ENCODE data around the gene CA14. TPM values are rescaled to one million over a fixed set of nuclear protein-coding genes. Genes with fewer than 3 reads are reported as not detected.
A peak's percentile ranks its signal among the peaks of the same experiment; 100 is the strongest.

The CA14 gene
- total RNA-seq, 2 donors from 2014 or later = not detected

GRCh38 chr1:150249936-150250335 is 7.6 kb upstream of the CA14 start:
- DNase-seq (no peak), ATAC-seq (no peak)
- H3K27me3 ChIP-seq = no peaks in the 10 kb centered on the region
- H3K9me3 ChIP-seq = no peaks in the 10 kb centered on the region
- TF ChIP-seq POLR2A (IDR thresholded peaks at IDR 0.05) (no peak), CTCF (IDR thresholded peaks at IDR 0.05) (no peak)
- no peaks in the 10 kb centered on the region for H3K4me1 ChIP-seq
- intact Hi-C loops (cut with DNase I) = no loop called here
- WGBS, 2 donors = 62 to 72% methylated on average over 2 of the region's 2 CpGs
- H3K4me3 ChIP-seq = no peak overlapping the region
- no peak overlapping the region for H3K27ac ChIP-seq
- H3K36me3 ChIP-seq (replicated peaks in 1 of 2; ENCODE audit: insufficient read depth in 1 of 2, low read depth in 2 of 2) = no peaks in the 10 kb centered on the region

GRCh38 chr1:150256198-150256553 is 1.4 kb upstream of the CA14 start:
- Histone ChIP-seq H3K9me3 (no peaks in the 10 kb centered on the region), H3K36me3 (replicated peaks in 1 of 2; ENCODE audit: insufficient read depth in 1 of 2, low read depth in 2 of 2) (no peaks in the 10 kb centered on the region), H3K4me3 (no peak overlapping the region), H3K27ac (peak overlapping the region in 3 of 4 donors; percentile 14 to 40 (median 24)), H3K27me3 (no peaks in the 10 kb centered on the region), H3K4me1 (peaks cover 28% of the 10 kb centered on the region)
- ATAC-seq = peak; percentile 2
- WGBS, 2 donors = 5 to 7% methylated on average over 1 of the region's 1 CpG
- DNase-seq = no peak
- no peak for TF ChIP-seq CTCF (IDR thresholded peaks at IDR 0.05)
- TF ChIP-seq POLR2A (IDR thresholded peaks at IDR 0.05) = no peak
- intact Hi-C loops (cut with DNase I) = no loop called here

- Histone ChIP-seq H3K4me1 (peaks cover 28% of the 10 kb centered on the region), H3K4me3 (no peak overlapping the region), H3K27ac (peak overlapping the region in 2 of 4 donors; percentile 14 to 40), H3K9me3 (no peaks in the 10 kb centered on the region), H3K36me3 (replicated peaks in 1 of 2; ENCODE audit: insufficient read depth in 1 of 2, low read depth in 2 of 2) (no peaks in the 10 kb centered on the region), H3K27me3 (no peaks in the 10 kb centered on the region)
- WGBS, 2 donors = 24 to 41% methylated on average over 14 of the region's 14 CpGs
- TF ChIP-seq POLR2A (IDR thresholded peaks at IDR 0.05) (no peak), CTCF (IDR thresholded peaks at IDR 0.05) (no peak)
- ATAC-seq (no peak), DNase-seq (no peak)
- intact Hi-C loops (cut with DNase I) = no loop called here
Observed at GRCh38 chr1:150256554-150257341, 826 bp upstream of the CA14 start.

DNA sequence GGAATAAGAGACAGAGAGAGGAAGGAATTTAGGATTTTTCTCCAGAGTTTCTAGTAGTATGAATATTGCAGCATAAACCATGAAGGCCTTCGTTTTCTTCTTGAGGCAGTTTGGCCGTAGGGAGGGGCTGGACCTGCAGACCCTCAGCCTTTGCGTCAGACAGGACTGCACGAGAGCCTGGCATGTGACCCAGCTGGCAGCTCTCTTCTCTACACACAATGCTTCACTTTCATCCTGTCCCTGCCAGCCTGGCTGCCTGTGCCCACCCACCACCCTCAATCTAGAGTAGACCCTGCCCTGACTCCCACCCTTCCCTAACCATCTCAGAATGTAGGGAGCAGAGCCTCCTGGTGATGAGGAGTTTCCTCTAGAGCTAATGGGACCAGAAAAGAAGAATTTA is 1.6 kb downstream of the CA14 start:
- peaks cover 28% of the 10 kb centered on the region for H3K4me1 ChIP-seq
- H3K4me3 ChIP-seq = no peak overlapping the region
- peak overlapping the region in 3 of 4 donors; percentile 42 to 75 (median 58) for H3K27ac ChIP-seq
- intact Hi-C loops (cut with DNase I) = no loop called here
- no peaks in the 10 kb centered on the region for H3K9me3 ChIP-seq
- DNase-seq (no peak), ATAC-seq (no peak)
- 41 to 50% methylated on average over 4 of the region's 4 CpGs for WGBS, 2 donors
- no peaks in the 10 kb centered on the region for H3K36me3 ChIP-seq (replicated peaks in 1 of 2; ENCODE audit: insufficient read depth in 1 of 2, low read depth in 2 of 2)
- H3K27me3 ChIP-seq = no peaks in the 10 kb centered on the region
- TF ChIP-seq CTCF (IDR thresholded peaks at IDR 0.05) (no peak), POLR2A (IDR thresholded peaks at IDR 0.05) (no peak)

Measured in body of pancreas (tissue), 4 donors.